ENCODE results near the gene KDM4F. TPM values are rescaled to one million over a fixed set of nuclear protein-coding genes. Genes with fewer than 3 reads are reported as not detected.

Gene KDM4F
- total and polyA plus RNA-seq, 2 donors from 2014 or later: not detected

DNA sequence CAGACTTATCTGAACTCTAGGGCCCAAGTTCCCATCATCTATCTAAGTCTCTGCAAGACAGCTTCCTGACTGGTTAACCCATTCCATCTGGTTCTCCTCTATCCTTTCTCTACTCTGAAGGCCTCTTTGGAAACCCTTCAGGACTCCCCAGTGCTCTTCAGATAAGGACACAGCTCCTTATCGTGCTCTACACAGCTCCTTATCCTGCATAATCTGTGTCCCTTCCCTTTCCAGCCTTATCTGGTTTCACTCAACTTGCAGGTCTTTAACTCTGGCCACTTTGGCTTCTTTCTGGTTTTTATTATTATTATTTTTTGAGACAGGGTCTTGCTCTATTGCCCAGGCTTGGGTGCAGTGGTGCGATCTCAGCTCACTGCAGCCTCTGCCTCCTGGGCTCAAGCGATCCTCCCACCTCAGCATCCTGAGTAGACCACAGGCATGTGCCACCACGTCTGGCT is 51.0 kb downstream of the KDM4F start:
- intact Hi-C loops (cut with DNase I): no loop called here
- Histone ChIP-seq H3K9ac (ENCODE audit: low read length in 3 of 3) (no peak overlapping the region), H3K4me3 (ENCODE audit: low read length in 3 of 3) (no peak overlapping the region), H3K36me3 (ENCODE audit: control insufficient read depth in 2 of 3, insufficient read depth in 3 of 3, low read length in 3 of 3) (no peaks in the 10 kb centered on the region), H3K9me3 (ENCODE audit: control insufficient read depth in 2 of 3, insufficient read depth in 1 of 3, low read length in 3 of 3) (no peaks in the 10 kb centered on the region), H3K27ac (ENCODE audit: low read depth in 2 of 2, low read length in 2 of 2) (no peak overlapping the region), H3K27me3 (ENCODE audit: control insufficient read depth, insufficient read depth, low read length) (no peaks in the 10 kb centered on the region), H3K4me1 (ENCODE audit: control insufficient read depth in 2 of 3, insufficient read depth in 2 of 3, low read depth in 1 of 3, low read length in 3 of 3) (no peaks in the 10 kb centered on the region)
- DNase-seq (no peak), FAIRE-seq (no peak)
- TF ChIP-seq CTCF (IDR thresholded peaks at IDR 0.05; ENCODE audit: borderline replicate concordance, extremely low read depth, insufficient read depth): no peak

Other genes with a start within 250 kb of the KDM4F start
- gene CWC15, start 75.9 kb upstream of the KDM4F start, total RNA-seq: 61.7 TPM
- 87.5 TPM for gene CWC15, start 75.9 kb upstream of the KDM4F start, polyA plus RNA-seq (ENCODE audit: insufficient read depth, low read depth, low replicate concordance)
- 0.94 TPM for gene KDM4D, start 75.7 kb upstream of the KDM4F start, total RNA-seq
- gene KDM4D, start 75.7 kb upstream of the KDM4F start, polyA plus RNA-seq (ENCODE audit: insufficient read depth, low read depth, low replicate concordance): 0.54 TPM
- gene KDM4E, start 24.2 kb upstream of the KDM4F start, total RNA-seq: not detected
- gene KDM4E, start 24.2 kb upstream of the KDM4F start, polyA plus RNA-seq (ENCODE audit: insufficient read depth, low read depth, low replicate concordance): not detected
- gene SRSF8, start 17.5 kb downstream of the KDM4F start, total RNA-seq: 64.2 TPM
- gene SRSF8, start 17.5 kb downstream of the KDM4F start, polyA plus RNA-seq (ENCODE audit: insufficient read depth, low read depth, low replicate concordance): 45.6 TPM
- 69.0 TPM for gene ENDOD1, start 40.4 kb downstream of the KDM4F start, total RNA-seq
- 19.3 TPM for gene ENDOD1, start 40.4 kb downstream of the KDM4F start, polyA plus RNA-seq (ENCODE audit: insufficient read depth, low read depth, low replicate concordance)
- gene SESN3, start 181.8 kb downstream of the KDM4F start, total RNA-seq: 50.1 TPM
- 5.1 TPM for gene SESN3, start 181.8 kb downstream of the KDM4F start, polyA plus RNA-seq (ENCODE audit: insufficient read depth, low read depth, low replicate concordance)

All from kidney (tissue), 14 donors.